Inferior parietal cortex (tissue), 1 donor: Measurements from ENCODE around the gene PDZK1IP1.

Experiments
- DNase-seq: peaks from one replicate; pipeline ENCODE4 v3.0.0-alpha.2; 2016; ENCODE audit errors: extremely low spot score

PDZK1IP1 gene

GRCh38 chr1:47137925-47138615, 51.8 kb downstream of the PDZK1IP1 start:
- no peak for DNase-seq

- no peak for DNase-seq
Measured at GRCh38 chr1:47137198-47137597, 52.6 kb downstream of the PDZK1IP1 start, which contains the start of gene CYP4A22. TSS of gene CYP4A22 (plus strand) at chr1:47137441. CDS start at chr1:47137486, 45 bp downstream.
